Astrocyte of the spinal cord (primary cell): ENCODE data around the gene ZNF124.

Source experiments
- DNase-seq: peaks from one replicate; pipeline ENCODE4 v3.0.0; 2011; ENCODE audit warnings: low read depth, low spot score
- H3K4me3 ChIP-seq: 2 replicates; pipeline ENCODE4 v1.5.1; 2011; ENCODE audit warnings: low read depth, mild to moderate bottlenecking, low read length, moderate library complexity
- CTCF ChIP-seq: IDR thresholded peaks from 2 replicates; pipeline ENCODE4 v1.5.1; 2012; ENCODE audit warnings: low read depth, mild to moderate bottlenecking, low read length, inconsistent platforms
- in situ Hi-C: cut with HindIII; loops from 2 replicates; pipeline ENCODE4 v1.10.0; 2017; ENCODE audit warnings: low sequenced_read_pairs

ZNF124 gene

GRCh38 chr1:247107694-247108093 is 64.1 kb downstream of the ZNF124 start:
- no peak overlapping the region for H3K4me3 ChIP-seq
- in situ Hi-C loops: no loop called here
- DNase-seq: no peak
- TF ChIP-seq CTCF: no peak

- in situ Hi-C loops: no loop called here
- H3K4me3 ChIP-seq: no peak overlapping the region
- DNase-seq: no peak
- no peak for TF ChIP-seq CTCF
These were observed 65.9 kb downstream of the ZNF124 start for GRCh38 chr1:247105966-247106365.
